Measurements from ENCODE around the gene SLC2A8.

SLC2A8 gene

DNA sequence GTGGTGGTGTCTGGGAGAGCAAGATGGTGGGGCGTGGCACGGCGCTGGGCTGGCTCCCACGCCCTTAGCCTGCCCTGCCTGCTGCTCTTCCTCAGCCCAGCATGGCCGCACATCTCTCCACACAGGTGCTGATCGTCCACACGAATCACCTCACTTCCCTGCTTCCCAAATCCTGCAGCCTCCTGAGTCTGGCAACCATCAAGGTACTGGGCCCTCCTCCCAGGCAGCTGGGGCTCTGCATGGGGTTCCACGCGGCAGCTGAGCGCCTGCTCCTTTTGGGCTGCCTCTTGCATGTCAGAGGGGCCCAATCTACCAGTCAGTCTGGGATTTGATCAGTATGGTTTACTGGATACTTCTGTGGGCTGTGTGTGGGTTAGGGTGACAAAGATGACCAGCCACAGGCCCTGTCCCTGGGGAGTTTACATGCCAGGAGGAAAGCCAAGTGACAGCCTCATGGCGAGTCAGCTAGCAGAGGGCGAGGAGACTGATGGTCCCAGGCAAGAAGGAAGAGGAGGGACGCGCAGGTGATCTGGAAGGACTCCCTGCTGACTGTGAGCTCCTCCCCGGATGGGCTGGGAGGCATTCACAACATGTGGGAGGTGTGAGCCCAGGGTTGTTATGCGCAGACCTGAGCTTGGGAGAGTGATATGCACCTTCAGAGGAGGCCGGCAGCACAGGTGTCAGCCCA lies 60.4 kb downstream of the SLC2A8 start:
- no peak for DNase-seq (ENCODE audit: low read depth)
